LNCaP clone FGC (cell line): Measurements from ENCODE around the gene TNFRSF8.

Experiments
- DNase-seq: peaks from one replicate; pipeline ENCODE4 v3.0.0-alpha.2; 2011; ENCODE audit warnings: low read depth
- H3K4me3 ChIP-seq: 2 replicates; pipeline ENCODE4 v1.5.1; 2011; ENCODE audit warnings: mild to moderate bottlenecking, low read depth, low read length, control low read depth
- TF ChIP-seq, protein P1 (sequence below): IDR thresholded peaks from 2 replicates; pipeline ENCODE4 v1.5.1; 2012; ENCODE audit warnings: mild to moderate bottlenecking; ENCODE audit not compliant: control insufficient read depth, insufficient read depth; ENCODE audit errors: extremely low read depth

The TNFRSF8 gene

DNA sequence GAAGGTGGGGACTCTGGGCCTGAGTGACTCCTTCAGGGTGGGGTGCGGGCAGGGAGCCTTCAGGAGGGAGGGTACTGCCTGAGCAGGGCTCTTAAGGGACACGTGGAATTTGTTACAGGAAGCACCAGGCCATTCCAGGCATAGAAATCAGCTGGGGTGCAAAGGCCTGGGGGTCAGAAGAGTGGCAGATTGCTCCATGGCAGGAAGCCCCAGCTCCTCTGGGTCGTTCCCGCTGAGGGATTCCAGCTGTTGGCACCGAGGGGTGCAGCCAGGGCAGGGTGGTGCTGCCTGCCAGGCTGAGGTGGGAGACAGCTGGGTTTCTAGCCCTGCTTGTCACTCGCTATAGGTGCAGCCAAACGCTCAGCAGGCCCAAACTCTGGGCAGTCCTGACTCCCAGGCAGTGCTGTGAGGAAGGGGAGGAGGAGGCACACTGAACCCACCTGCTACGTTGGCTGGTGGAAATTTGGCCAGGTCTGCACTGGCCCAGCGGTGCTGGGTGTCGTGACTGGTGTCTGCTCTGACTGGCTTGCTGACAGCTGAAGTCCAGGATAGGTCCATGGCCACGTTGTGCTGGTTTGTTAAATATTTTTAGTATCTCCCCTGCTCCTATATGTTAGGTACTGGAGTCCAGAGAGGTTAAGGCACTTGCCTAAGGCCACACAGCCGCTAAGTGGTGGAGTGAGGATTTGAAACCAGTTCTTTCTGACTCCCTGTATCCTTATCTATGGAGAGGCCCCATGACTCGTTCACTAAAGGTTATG lies 123.0 kb downstream of the TNFRSF8 start:
- no peak for DNase-seq
- no peak overlapping the region for H3K4me3 ChIP-seq
- TF ChIP-seq, protein P1, sequence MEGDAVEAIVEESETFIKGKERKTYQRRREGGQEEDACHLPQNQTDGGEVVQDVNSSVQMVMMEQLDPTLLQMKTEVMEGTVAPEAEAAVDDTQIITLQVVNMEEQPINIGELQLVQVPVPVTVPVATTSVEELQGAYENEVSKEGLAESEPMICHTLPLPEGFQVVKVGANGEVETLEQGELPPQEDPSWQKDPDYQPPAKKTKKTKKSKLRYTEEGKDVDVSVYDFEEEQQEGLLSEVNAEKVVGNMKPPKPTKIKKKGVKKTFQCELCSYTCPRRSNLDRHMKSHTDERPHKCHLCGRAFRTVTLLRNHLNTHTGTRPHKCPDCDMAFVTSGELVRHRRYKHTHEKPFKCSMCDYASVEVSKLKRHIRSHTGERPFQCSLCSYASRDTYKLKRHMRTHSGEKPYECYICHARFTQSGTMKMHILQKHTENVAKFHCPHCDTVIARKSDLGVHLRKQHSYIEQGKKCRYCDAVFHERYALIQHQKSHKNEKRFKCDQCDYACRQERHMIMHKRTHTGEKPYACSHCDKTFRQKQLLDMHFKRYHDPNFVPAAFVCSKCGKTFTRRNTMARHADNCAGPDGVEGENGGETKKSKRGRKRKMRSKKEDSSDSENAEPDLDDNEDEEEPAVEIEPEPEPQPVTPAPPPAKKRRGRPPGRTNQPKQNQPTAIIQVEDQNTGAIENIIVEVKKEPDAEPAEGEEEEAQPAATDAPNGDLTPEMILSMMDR, result no peak

DNA sequence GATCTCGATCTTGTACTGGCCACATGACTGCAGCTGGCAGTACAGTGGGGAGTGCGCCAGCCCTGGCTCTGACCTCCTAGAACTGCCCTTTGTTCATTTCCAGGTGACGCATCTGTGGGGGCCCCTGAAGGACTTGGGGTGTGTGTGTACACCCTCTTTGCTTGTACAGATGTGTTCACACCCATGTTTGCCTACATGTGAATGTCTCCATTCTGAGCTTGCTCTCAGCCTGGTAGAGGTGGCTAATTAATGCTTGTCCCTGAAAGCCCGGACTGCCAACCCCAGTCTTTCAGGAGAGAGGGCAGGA lies 123.5 kb downstream of the TNFRSF8 start:
- H3K4me3 ChIP-seq, result no peak overlapping the region
- TF ChIP-seq, protein P1, result no peak
- DNase-seq, result no peak

GRCh38 chr1:12188115-12188514 lies 125.0 kb downstream of the TNFRSF8 start:
- TF ChIP-seq, protein P1, result no peak
- H3K4me3 ChIP-seq, result no peak overlapping the region
- DNase-seq, result no peak

GRCh38 chr1:12188657-12189327 lies 125.7 kb downstream of the TNFRSF8 start:
- DNase-seq, result peak; percentile 65

GRCh38 chr1:12189328-12189682 lies 126.2 kb downstream of the TNFRSF8 start:
- TF ChIP-seq, protein P1, result no peak
- H3K4me3 ChIP-seq, result no peak overlapping the region
- DNase-seq, result no peak

More at GRCh38 chr1:12188657-12189327, 125.7 kb downstream of the TNFRSF8 start:
- H3K4me3 ChIP-seq, result no peak overlapping the region
- TF ChIP-seq, protein P1, result no peak

GRCh38 chr1:12191242-12192032 lies 128.3 kb downstream of the TNFRSF8 start:
- no peak overlapping the region for H3K4me3 ChIP-seq

More at GRCh38 chr1:12191242-12192032, 128.3 kb downstream of the TNFRSF8 start:
- DNase-seq, result no peak
- TF ChIP-seq, protein P1, result no peak
